HG03378 (cell line): ENCODE results near the gene RELL2.

Experiments used
- ATAC-seq: cut with Tn5 transposase; IDR thresholded peaks from one replicate; pipeline ENCODE4 v1.9.1; 2021; ENCODE audit warnings: mild to moderate bottlenecking, moderate library complexity; ENCODE audit not compliant: unreplicated experiment

RELL2 gene

DNA sequence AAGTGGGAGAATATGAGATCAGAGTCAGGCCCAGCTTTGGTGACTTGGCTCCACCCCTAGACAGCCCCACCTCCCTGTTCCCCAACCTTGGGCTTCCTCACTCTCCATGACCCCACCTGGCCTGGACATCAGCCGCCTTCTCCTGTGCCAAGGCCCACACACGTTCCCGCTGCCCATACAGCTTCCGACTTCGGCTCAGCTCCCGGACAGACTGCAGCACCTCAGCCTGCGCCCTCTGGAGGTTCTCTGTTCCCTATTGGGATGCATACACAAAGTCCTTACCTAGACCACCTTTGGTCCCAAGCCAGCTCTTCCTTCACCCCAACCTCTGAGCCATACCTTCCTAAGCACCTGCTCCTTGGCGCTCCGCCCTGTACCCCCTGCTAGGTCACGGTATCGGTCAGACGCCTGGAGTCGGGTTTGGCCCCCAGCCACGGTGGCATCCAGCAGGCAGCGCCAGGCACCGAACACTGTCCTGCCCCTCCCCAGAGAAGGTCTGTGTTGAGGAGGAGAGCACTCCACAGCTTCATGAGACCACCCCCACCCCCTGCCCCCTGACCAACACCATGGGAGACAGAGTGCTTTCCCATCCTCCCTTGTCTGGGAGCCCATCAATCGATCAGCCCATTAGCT, 12.4 kb downstream of the RELL2 start:
- no peak for ATAC-seq

GRCh38 chr5:141649972-141650371, 13.2 kb downstream of the RELL2 start:
- ATAC-seq = no peak

GRCh38 chr5:141650851-141651727, 14.3 kb downstream of the RELL2 start, which contains the start of gene FCHSD1:
Gene FCHSD1, minus strand, starts transcription at chr5:141651418. Its CDS starts 50 bp downstream, at chr5:141651368.
- ATAC-seq = peak; percentile 68

GRCh38 chr5:141651728-141652105, 14.9 kb downstream of the RELL2 start:
- ATAC-seq = no peak

DNA sequence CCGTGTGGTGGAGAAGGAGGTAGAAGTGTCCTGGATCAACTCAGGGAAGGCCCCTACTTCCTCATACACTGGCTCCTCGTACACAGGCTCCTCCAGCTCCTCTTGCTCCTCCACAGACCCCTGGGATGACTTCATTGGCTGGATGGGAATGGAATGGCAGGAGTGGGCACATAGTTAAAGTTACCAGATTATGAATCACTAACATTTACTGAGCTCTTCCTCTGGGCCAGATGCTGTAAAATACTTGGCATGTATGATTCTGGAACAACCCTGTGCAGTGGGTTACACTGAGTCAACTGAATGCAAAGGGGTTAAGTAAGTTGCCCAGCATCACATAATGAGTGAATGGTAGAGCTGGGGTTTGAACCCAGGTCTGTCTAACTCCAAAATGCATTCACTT, 17.5 kb downstream of the RELL2 start:
- no peak for ATAC-seq

GRCh38 chr5:141655020-141655419, 18.2 kb downstream of the RELL2 start:
- ATAC-seq = no peak

DNA sequence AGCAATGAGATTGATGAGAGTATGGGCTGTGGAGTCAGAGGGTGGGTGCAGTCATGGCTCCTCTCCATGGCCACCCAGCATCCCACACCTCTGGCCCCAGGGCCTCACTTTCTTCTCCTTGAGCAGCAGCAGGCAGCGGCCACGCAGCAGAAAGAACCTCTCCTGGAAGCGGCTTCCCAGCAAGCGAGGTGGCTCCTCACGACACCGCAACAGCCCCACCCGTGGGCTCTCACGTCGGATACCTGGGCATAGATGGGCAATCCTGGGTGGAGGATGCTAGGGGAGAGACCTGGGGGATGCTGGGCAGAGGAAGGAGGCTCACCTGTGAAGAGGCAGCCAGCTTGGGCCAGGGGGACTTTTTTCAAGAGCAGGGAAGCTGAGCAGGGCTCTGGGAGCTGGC, 19.6 kb downstream of the RELL2 start:
- no peak for ATAC-seq

DNA sequence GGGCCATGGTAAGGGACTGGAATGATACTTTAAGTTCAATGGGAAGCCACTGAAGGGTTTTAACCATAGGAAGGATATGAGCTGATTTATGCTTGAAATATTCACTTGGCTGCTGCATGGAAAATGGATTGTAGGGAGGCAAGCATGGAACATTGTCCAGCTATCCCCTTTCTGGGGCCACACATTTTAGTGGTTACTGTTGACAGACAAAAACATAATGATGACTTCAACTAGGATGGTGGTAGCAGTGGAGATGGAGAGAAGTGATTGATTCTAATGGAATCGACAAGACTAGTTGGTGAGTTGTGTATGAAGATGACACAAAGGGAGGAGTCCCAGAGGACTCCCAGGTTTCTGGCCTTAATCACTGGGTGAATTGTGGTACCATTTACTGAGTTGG, 20.6 kb downstream of the RELL2 start:
- no peak for ATAC-seq

GRCh38 chr5:141657937-141658545, 21.2 kb downstream of the RELL2 start:
- no peak for ATAC-seq

GRCh38 chr5:141662028-141662427, 25.2 kb downstream of the RELL2 start:
- ATAC-seq = no peak

DNA sequence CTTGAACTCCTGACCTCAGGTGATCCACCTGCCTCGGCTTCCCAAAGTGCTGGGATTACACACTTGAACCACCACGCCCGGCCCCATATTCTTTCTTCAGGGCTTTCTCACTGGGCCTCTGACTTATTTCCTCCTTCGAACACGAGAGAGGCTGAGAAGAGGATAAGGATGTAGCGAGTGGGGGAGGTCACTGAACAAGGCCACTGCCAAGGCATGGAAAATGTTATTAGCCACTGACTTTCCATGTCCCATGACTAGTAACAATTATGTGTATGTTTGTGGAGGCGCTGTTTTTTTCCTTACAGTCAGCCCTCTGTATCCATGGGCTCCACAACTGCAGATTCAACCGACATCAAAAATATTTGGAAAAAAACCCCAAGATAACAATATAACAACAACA, 26.7 kb downstream of the RELL2 start:
- no peak for ATAC-seq

DNA sequence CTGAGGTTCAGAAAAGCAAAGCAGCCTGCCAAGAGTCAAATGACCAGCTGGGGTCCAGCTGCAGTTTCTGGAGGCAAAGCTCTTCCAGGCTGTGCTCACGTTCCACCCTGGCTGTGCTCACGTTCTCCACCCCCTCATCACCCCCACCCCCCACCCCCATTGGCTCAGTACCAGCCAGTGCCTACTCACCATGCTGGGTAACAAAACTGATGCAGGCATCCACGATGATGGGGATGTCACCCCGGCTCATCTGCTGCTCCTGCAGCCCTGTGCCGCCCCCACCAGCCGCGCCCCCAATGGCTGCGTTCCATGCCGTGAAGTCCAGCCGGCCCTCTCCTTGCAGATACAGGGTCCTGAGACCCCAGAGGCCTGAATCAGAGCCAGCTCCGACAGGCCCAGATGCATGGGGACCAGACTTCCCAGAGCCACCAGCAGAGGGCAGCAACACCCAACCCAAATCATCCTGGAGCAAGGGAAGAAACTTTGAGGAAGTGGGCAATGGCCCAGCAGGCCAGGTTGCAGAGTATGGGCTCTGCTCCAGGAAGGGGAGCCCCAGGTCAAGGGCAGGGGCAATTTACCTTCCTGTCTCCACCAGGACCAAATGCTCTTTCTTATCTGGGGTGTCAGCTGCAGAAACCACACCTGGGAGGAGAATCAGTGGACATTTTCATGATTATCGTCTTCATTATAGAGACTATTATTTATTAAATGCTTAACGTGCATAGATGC, 28.1 kb downstream of the RELL2 start:
- peak; percentile 96 for ATAC-seq

GRCh38 chr5:141665995-141666940, 29.5 kb downstream of the RELL2 start:
- no peak for ATAC-seq

GRCh38 chr5:141668601-141669265, 31.9 kb downstream of the RELL2 start:
- no peak for ATAC-seq

DNA sequence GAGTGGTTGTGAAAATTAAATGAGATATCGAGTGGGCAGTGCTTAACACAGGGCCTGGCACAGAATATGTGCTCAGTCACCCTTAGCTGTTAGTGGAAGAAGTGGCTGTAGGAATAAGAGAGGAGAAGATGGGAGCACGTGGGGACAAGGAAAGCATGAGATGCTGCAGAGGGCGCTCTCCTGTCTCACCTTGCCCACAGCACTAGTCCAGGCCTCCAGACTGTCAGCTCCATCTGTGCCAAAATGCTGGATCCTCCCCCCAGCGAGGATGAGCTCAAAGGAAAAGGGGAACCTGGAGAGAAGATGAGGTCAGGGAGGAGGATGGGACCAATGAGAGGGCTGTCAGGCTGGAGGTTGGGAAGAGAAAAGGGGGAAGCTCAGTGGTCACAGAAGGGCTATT, 32.7 kb downstream of the RELL2 start:
- no peak for ATAC-seq

- no peak for ATAC-seq
Measured at GRCh38 chr5:141672071-141672840, 35.5 kb downstream of the RELL2 start.

- no peak for ATAC-seq
Measured at GRCh38 chr5:141672841-141673813, 36.3 kb downstream of the RELL2 start.

DNA sequence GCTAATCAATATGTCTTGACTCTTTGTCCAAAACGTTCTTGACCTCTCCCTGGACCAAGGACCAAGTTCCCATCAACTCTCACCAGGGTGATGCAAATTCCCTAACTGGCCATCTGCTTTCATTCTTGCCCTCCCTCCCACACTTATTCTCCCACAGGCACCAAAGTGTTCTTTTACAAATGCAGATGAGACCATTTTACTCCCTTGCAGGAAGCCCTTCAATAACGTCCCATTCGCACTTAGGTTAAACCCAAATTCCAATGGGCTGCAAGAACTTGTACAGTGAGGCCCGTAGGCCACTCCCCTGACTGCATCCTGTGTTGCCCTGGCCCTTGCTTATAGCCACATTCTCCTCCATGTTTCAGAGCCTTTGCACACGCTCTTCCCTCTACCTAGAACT, 38.0 kb downstream of the RELL2 start:
- ATAC-seq = no peak
